Measurements from ENCODE around the gene ACE. TPM values are rescaled to one million over a fixed set of nuclear protein-coding genes. Genes with fewer than 3 reads are reported as not detected.

The ACE gene
- total and polyA plus RNA-seq, 12 donors: 2.0 to 25.8 (median 12.0) TPM

- Histone ChIP-seq H3K4me3 (no peak overlapping the region), H3K27ac (no peak overlapping the region), H3K36me3 (no peaks in the 10 kb centered on the region), H3K27me3 (peaks cover 0 to 33% (median 29%) of the 10 kb centered on the region in 7 donors), H3K4me1 (peaks cover 0 to 9% (median 8%) of the 10 kb centered on the region in 9 donors), H3K9me3 (no peaks in the 10 kb centered on the region)
- TF ChIP-seq CTCF (IDR thresholded peaks at IDR 0.05): no peak
- intact Hi-C loops (cut with DNase I): no loop called here
- no peak for DNase-seq
- 91 to 94% methylated on average over 17 of the region's 17 CpGs for WGBS, 2 donors
- no peak for ATAC-seq
Measured at GRCh38 chr17:63534078-63534570, 57.3 kb downstream of the ACE start.

GRCh38 chr17:63534816-63535455 is 58.1 kb downstream of the ACE start:
- intact Hi-C loops (cut with DNase I): no loop called here

GRCh38 chr17:63535640-63536039 is 58.8 kb downstream of the ACE start:
- Histone ChIP-seq H3K27ac (no peak overlapping the region), H3K4me1 (peaks cover 0 to 9% (median 8%) of the 10 kb centered on the region in 9 donors), H3K27me3 (peaks cover 0 to 40% (median 36%) of the 10 kb centered on the region in 7 donors), H3K9me3 (no peaks in the 10 kb centered on the region), H3K36me3 (no peaks in the 10 kb centered on the region), H3K4me3 (no peak overlapping the region)
- 96% methylated on average over 24 of the region's 24 CpGs for WGBS, 2 donors
- ATAC-seq (no peak), DNase-seq (no peak)
- intact Hi-C loops (cut with DNase I): no loop called here
- no peak for TF ChIP-seq CTCF (IDR thresholded peaks at IDR 0.05)

More at GRCh38 chr17:63534816-63535455, 58.1 kb downstream of the ACE start:
- ATAC-seq (no peak), DNase-seq (no peak)
- WGBS, 2 donors: 78 to 82% methylated on average over 13 of the region's 13 CpGs
- Histone ChIP-seq H3K27ac (no peak overlapping the region), H3K4me1 (peaks cover 0 to 9% (median 8%) of the 10 kb centered on the region in 9 donors), H3K4me3 (no peak overlapping the region), H3K27me3 (peaks cover 0 to 40% (median 36%) of the 10 kb centered on the region in 7 donors), H3K36me3 (no peaks in the 10 kb centered on the region), H3K9me3 (no peaks in the 10 kb centered on the region)
- no peak for TF ChIP-seq CTCF (IDR thresholded peaks at IDR 0.05)

GRCh38 chr17:63537001-63537400 is 60.1 kb downstream of the ACE start:
- TF ChIP-seq CTCF (IDR thresholded peaks at IDR 0.05): no peak
- ATAC-seq: no peak
- intact Hi-C loops (cut with DNase I): no loop called here
- Histone ChIP-seq H3K27ac (no peak overlapping the region), H3K4me1 (peaks cover 0 to 9% (median 8%) of the 10 kb centered on the region in 9 donors), H3K9me3 (no peaks in the 10 kb centered on the region), H3K27me3 (peaks cover 0 to 40% (median 36%) of the 10 kb centered on the region in 7 donors), H3K4me3 (no peak overlapping the region), H3K36me3 (no peaks in the 10 kb centered on the region)
- no peak for DNase-seq
- 88% methylated on average over 4 of the region's 4 CpGs for WGBS, 2 donors
